ENCODE measurements around the gene GAB2.
A peak's percentile ranks its signal among the peaks of the same experiment; 100 is the strongest.

GAB2 gene

GRCh38 chr11:78428266-78428636, 10.6 kb upstream of the GAB2 start:
- FAIRE-seq (no peak), DNase-seq (ENCODE audit: insufficient read length, low spot score) (no peak)

- DNase-seq (ENCODE audit: insufficient read length, low spot score) (no peak), FAIRE-seq (peak; percentile 90)
These were observed 10.1 kb upstream of the GAB2 start for GRCh38 chr11:78427615-78428265.

- DNase-seq (ENCODE audit: insufficient read length, low spot score), result no peak
These were observed 9.2 kb upstream of the GAB2 start for GRCh38 chr11:78426845-78427244.

GRCh38 chr11:78425399-78426070, 7.9 kb upstream of the GAB2 start:
- FAIRE-seq, result no peak
- DNase-seq (ENCODE audit: insufficient read length, low spot score), result no peak

More at GRCh38 chr11:78426845-78427244, 9.2 kb upstream of the GAB2 start:
- peak; percentile 69 for FAIRE-seq

- FAIRE-seq (peak; percentile 85), DNase-seq (ENCODE audit: insufficient read length, low spot score) (no peak)
These were observed 7.0 kb upstream of the GAB2 start for GRCh38 chr11:78424334-78425270.

GRCh38 chr11:78423241-78423640, 5.6 kb upstream of the GAB2 start:
- DNase-seq (ENCODE audit: insufficient read length, low spot score), result no peak
- no peak for FAIRE-seq

GRCh38 chr11:78420796-78421209, 3.2 kb upstream of the GAB2 start:
- DNase-seq (ENCODE audit: insufficient read length, low spot score), result no peak
- FAIRE-seq, result peak; percentile 78

- DNase-seq (ENCODE audit: insufficient read length, low spot score) (no peak), FAIRE-seq (peak; percentile 40)
These were observed 2.7 kb upstream of the GAB2 start for GRCh38 chr11:78420255-78420764.

GRCh38 chr11:78419327-78419726, 1.7 kb upstream of the GAB2 start:
- no peak for DNase-seq (ENCODE audit: insufficient read length, low spot score)
- no peak for FAIRE-seq

GRCh38 chr11:78418584-78419211, 1.1 kb upstream of the GAB2 start:
- FAIRE-seq (no peak), DNase-seq (ENCODE audit: insufficient read length, low spot score) (no peak)

- no peak for FAIRE-seq
These were observed 416 bp upstream of the GAB2 start for GRCh38 chr11:78417888-78418583.

GRCh38 chr11:78416285-78417174, 1.1 kb downstream of the GAB2 start:
- FAIRE-seq, result peak; percentile 18
- peak; percentile 42 for DNase-seq (ENCODE audit: insufficient read length, low spot score)

More at GRCh38 chr11:78417888-78418583, 416 bp upstream of the GAB2 start:
- DNase-seq (ENCODE audit: insufficient read length, low spot score), result peak; percentile 73

GRCh38 chr11:78415338-78415737, 2.3 kb downstream of the GAB2 start:
- FAIRE-seq, result no peak
- no peak for DNase-seq (ENCODE audit: insufficient read length, low spot score)

- no peak for FAIRE-seq
- DNase-seq (ENCODE audit: insufficient read length, low spot score), result no peak
These were observed 3.1 kb downstream of the GAB2 start for GRCh38 chr11:78414321-78415051.

GRCh38 chr11:78408619-78409018, 9.0 kb downstream of the GAB2 start:
- DNase-seq (ENCODE audit: insufficient read length, low spot score), result no peak
- no peak for FAIRE-seq

- no peak for FAIRE-seq
- DNase-seq (ENCODE audit: insufficient read length, low spot score), result no peak
These were observed 10.9 kb downstream of the GAB2 start for GRCh38 chr11:78406568-78407196.

- no peak for FAIRE-seq
- no peak for DNase-seq (ENCODE audit: insufficient read length, low spot score)
These were observed 11.8 kb downstream of the GAB2 start for GRCh38 chr11:78405805-78406204.

- FAIRE-seq (no peak), DNase-seq (ENCODE audit: insufficient read length, low spot score) (no peak)
These were observed 13.8 kb downstream of the GAB2 start for GRCh38 chr11:78403781-78404180.

Measured in GM19239 (cell line).